ENCODE measurements around the gene MARCHF2. TPM values are rescaled to one million over a fixed set of nuclear protein-coding genes. Genes with fewer than 3 reads are reported as not detected.

Gene MARCHF2
- total RNA-seq, 1 experiment from 2014 or later, result 20.2 TPM

- no peak for DNase-seq (ENCODE audit: low spot score)
- no peak for TF ChIP-seq ELF4 (CRISPR knock-in tag; IDR thresholded peaks at IDR 0.05; ENCODE audit: low read depth)
- no peak for TF ChIP-seq FOXK1 (CRISPR knock-in tag; IDR thresholded peaks at IDR 0.05)
- TF ChIP-seq TCF7 (CRISPR knock-in tag; IDR thresholded peaks at IDR 0.05; ENCODE audit: low read depth), result no peak
- no peak for TF ChIP-seq TP53 (CRISPR knock-in tag; IDR thresholded peaks at IDR 0.05)
- TF ChIP-seq ZNF232 (CRISPR knock-in tag; IDR thresholded peaks at IDR 0.05), result no peak
- no peak for TF ChIP-seq NR1H2 (CRISPR knock-in tag; IDR thresholded peaks at IDR 0.05)
- TF ChIP-seq, protein P1, sequence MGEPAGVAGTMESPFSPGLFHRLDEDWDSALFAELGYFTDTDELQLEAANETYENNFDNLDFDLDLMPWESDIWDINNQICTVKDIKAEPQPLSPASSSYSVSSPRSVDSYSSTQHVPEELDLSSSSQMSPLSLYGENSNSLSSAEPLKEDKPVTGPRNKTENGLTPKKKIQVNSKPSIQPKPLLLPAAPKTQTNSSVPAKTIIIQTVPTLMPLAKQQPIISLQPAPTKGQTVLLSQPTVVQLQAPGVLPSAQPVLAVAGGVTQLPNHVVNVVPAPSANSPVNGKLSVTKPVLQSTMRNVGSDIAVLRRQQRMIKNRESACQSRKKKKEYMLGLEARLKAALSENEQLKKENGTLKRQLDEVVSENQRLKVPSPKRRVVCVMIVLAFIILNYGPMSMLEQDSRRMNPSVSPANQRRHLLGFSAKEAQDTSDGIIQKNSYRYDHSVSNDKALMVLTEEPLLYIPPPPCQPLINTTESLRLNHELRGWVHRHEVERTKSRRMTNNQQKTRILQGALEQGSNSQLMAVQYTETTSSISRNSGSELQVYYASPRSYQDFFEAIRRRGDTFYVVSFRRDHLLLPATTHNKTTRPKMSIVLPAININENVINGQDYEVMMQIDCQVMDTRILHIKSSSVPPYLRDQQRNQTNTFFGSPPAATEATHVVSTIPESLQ (CRISPR knock-in tag; IDR thresholded peaks at IDR 0.05), result no peak
- TF ChIP-seq ZNF138 (CRISPR knock-in tag; conservative IDR thresholded peaks at IDR 0.05), result no peak
- TF ChIP-seq IRF2 (CRISPR knock-in tag; IDR thresholded peaks at IDR 0.05; ENCODE audit: borderline replicate concordance, low read depth), result no peak
- TF ChIP-seq NR3C1 (CRISPR knock-in tag; conservative IDR thresholded peaks at IDR 0.05; ENCODE audit: low read depth), result no peak
- no peak for ATAC-seq
- Mint-ChIP-seq H3K27ac (no peak overlapping the region), H3K4me3 (no peak overlapping the region), H3K27me3 (ENCODE audit: low read depth) (no peaks in the 10 kb centered on the region), H3K4me1 (peaks cover 8% of the 10 kb centered on the region), H3K36me3 (peaks cover 11% of the 10 kb centered on the region), H3K9me3 (no peaks in the 10 kb centered on the region)
- ChIA-PET POLR2A (interaction anchor here (0.6 kb wide), 3 partner anchors 23 to 82 kb away, joined by 3 read pairs; no protein-coding TSS in a partner anchor), CTCF (interaction anchor here (1.2 to 2.7 kb wide), 4 partner anchors 15 to 63 kb away, joined by 4 to 46 read pairs (median 6); partner anchors contain the start of gene MARCHF2)
Measured at GRCh38 chr19:8398311-8398771, 14.8 kb upstream of the MARCHF2 start.

GRCh38 chr19:8399681-8400188, 13.4 kb upstream of the MARCHF2 start:
- no peak for TF ChIP-seq IRF2 (CRISPR knock-in tag; IDR thresholded peaks at IDR 0.05; ENCODE audit: borderline replicate concordance, low read depth)
- TF ChIP-seq GTF2I (CRISPR knock-in tag; conservative IDR thresholded peaks at IDR 0.05), result no peak
- TF ChIP-seq ATF1 (CRISPR knock-in tag; IDR thresholded peaks at IDR 0.05), result no peak
- TF ChIP-seq ZNF232 (CRISPR knock-in tag; IDR thresholded peaks at IDR 0.05), result no peak
- TF ChIP-seq HMGA2 (CRISPR knock-in tag; IDR thresholded peaks at IDR 0.05), result no peak
- TF ChIP-seq RORB (CRISPR knock-in tag; IDR thresholded peaks at IDR 0.05), result no peak
- TF ChIP-seq, protein P2, sequence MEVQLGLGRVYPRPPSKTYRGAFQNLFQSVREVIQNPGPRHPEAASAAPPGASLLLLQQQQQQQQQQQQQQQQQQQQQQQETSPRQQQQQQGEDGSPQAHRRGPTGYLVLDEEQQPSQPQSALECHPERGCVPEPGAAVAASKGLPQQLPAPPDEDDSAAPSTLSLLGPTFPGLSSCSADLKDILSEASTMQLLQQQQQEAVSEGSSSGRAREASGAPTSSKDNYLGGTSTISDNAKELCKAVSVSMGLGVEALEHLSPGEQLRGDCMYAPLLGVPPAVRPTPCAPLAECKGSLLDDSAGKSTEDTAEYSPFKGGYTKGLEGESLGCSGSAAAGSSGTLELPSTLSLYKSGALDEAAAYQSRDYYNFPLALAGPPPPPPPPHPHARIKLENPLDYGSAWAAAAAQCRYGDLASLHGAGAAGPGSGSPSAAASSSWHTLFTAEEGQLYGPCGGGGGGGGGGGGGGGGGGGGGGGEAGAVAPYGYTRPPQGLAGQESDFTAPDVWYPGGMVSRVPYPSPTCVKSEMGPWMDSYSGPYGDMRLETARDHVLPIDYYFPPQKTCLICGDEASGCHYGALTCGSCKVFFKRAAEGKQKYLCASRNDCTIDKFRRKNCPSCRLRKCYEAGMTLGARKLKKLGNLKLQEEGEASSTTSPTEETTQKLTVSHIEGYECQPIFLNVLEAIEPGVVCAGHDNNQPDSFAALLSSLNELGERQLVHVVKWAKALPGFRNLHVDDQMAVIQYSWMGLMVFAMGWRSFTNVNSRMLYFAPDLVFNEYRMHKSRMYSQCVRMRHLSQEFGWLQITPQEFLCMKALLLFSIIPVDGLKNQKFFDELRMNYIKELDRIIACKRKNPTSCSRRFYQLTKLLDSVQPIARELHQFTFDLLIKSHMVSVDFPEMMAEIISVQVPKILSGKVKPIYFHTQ (CRISPR knock-in tag; IDR thresholded peaks at IDR 0.05), result no peak
- TF ChIP-seq JAZF1 (CRISPR knock-in tag; IDR thresholded peaks at IDR 0.05), result no peak
- no peak for TF ChIP-seq ZNF396 (CRISPR knock-in tag; IDR thresholded peaks at IDR 0.05; ENCODE audit: borderline replicate concordance)
- TF ChIP-seq ZBTB21 (CRISPR knock-in tag; IDR thresholded peaks at IDR 0.05; ENCODE audit: borderline replicate concordance), result no peak
- TF ChIP-seq, protein P3, sequence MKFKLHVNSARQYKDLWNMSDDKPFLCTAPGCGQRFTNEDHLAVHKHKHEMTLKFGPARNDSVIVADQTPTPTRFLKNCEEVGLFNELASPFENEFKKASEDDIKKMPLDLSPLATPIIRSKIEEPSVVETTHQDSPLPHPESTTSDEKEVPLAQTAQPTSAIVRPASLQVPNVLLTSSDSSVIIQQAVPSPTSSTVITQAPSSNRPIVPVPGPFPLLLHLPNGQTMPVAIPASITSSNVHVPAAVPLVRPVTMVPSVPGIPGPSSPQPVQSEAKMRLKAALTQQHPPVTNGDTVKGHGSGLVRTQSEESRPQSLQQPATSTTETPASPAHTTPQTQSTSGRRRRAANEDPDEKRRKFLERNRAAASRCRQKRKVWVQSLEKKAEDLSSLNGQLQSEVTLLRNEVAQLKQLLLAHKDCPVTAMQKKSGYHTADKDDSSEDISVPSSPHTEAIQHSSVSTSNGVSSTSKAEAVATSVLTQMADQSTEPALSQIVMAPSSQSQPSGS (CRISPR knock-in tag; IDR thresholded peaks at IDR 0.05; ENCODE audit: borderline replicate concordance, low read depth), result no peak
- no peak for TF ChIP-seq ETV6 (CRISPR knock-in tag; IDR thresholded peaks at IDR 0.05)
- TF ChIP-seq, protein P4, sequence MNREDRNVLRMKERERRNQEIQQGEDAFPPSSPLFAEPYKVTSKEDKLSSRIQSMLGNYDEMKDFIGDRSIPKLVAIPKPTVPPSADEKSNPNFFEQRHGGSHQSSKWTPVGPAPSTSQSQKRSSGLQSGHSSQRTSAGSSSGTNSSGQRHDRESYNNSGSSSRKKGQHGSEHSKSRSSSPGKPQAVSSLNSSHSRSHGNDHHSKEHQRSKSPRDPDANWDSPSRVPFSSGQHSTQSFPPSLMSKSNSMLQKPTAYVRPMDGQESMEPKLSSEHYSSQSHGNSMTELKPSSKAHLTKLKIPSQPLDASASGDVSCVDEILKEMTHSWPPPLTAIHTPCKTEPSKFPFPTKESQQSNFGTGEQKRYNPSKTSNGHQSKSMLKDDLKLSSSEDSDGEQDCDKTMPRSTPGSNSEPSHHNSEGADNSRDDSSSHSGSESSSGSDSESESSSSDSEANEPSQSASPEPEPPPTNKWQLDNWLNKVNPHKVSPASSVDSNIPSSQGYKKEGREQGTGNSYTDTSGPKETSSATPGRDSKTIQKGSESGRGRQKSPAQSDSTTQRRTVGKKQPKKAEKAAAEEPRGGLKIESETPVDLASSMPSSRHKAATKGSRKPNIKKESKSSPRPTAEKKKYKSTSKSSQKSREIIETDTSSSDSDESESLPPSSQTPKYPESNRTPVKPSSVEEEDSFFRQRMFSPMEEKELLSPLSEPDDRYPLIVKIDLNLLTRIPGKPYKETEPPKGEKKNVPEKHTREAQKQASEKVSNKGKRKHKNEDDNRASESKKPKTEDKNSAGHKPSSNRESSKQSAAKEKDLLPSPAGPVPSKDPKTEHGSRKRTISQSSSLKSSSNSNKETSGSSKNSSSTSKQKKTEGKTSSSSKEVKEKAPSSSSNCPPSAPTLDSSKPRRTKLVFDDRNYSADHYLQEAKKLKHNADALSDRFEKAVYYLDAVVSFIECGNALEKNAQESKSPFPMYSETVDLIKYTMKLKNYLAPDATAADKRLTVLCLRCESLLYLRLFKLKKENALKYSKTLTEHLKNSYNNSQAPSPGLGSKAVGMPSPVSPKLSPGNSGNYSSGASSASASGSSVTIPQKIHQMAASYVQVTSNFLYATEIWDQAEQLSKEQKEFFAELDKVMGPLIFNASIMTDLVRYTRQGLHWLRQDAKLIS (CRISPR knock-in tag; IDR thresholded peaks at IDR 0.05; ENCODE audit: borderline replicate concordance), result no peak
- CTCF ChIA-PET, result no interaction called here
- DNase-seq (ENCODE audit: low spot score) (no peak), ATAC-seq (no peak)
- Mint-ChIP-seq H3K4me1 (peaks cover 8% of the 10 kb centered on the region), H3K4me3 (no peak overlapping the region), H3K27ac (no peak overlapping the region), H3K36me3 (peaks cover 11% of the 10 kb centered on the region), H3K9me3 (no peaks in the 10 kb centered on the region), H3K27me3 (ENCODE audit: low read depth) (no peaks in the 10 kb centered on the region)
- POLR2A ChIA-PET, result no interaction called here

Measured in WTC11 (cell line).